Measurements from ENCODE around the gene RNF19B.

The RNF19B gene

DNA sequence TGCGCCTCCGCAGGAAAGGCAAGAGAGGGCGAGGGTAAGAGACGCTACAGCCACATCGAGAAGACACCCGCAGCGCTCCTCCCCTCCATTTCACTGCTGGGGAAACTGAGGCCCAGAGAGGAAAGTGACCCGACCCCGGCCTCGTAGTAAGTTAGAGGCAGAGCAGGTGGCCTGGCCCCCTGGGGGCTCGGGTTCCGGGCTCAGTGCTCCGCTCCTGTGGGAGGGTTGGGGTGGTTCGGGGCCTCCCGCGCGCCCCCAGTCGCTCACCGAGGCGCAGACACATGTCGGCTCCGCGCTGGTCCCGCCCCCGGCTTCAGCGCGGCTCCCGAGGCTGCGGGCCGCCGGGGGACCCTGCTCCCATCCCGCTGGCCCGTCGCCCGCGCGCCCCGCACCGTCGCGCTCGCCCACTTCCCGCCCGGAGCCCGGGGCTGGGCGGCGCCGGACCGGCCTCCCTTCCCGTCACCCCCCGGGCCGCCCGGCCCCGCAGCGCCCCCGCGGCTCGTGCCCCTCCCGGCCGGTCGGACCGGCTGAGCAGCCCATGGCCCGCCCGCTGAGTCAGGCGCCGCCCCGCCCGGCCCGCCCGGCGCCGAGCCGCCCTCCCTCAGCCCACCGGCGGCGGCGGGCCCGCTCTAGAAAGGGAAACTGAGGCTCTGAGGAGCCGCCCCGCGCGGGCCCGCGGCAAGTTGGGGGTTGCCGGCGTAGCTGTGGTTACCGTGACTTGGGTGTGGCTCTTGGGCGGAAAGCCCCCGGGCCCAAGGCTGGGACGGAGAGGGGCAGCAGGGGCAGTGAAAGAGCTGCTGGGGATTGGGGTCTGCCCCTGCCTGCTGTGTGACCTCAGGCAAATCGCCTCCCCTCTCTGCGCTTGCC, 63.4 kb downstream of the RNF19B start, which contains the start of gene TMEM54:
TSS of gene TMEM54 (minus strand) at position 434 of the 867 bp plus-strand sequence. CDS start at position 283, 151 bp downstream.
- DNase-seq, result no peak

DNA sequence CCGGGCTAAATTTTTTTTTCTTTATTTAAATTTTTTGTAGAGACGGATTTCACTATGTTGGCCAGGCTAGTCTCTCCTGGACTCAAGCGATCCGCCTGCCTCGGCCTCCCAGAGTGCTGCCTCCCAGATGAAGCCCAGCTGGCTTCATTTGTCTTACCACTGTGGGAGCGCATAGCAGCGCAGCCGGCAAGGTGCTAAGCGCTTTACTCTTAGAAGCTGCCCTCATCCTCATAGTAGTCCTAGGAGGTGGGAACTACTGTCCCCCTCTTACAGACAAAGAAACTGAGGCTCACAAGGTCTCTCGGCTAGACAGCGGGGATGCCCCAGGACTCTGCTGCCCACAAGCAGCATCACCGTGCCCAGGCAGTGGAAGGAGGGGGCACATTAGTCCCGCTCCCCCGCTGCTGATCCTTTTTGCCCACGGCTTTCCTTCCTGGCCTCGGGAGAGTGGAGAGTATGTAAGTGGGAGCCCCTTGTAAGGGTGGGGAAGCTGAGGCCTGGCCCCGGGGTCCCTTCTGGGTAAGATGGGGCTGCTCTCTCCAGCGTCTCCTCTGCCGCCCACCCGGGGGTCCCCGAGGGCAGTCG, 64.1 kb downstream of the RNF19B start:
- DNase-seq, result no peak

DNA sequence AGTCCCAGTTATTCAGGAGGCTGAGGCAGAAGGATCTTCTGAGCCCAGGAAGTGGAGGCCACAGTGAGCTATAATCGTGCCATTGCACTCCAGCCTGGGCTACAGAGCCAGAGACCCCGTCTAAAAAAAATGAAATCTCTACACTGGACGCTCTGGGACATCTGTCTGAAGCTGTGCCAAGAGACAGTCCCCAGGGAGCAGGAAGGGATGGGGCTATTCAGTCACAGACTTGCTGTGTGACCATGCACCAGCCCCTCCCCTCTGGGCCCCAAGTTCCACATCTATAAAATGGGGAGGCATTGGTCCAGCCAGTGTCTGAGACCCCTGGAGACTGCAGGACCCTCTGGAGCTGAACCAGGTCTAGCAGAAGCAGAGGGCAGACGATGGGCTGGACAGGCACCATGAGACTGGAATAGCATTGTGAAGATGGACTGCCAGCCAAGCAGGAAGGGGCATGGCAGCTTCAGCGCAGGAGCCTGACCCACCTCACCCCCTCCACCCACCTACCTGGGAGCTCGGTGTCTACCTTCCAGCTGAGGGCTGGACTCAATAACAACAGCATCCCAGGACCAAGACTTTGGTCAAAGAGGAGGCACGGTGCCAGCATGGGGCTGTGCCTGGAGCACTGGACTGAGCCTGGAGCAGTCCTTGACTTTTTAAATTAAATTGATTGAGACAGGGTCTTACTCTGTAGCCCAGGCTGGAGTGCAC, 64.9 kb downstream of the RNF19B start:
- DNase-seq, result no peak

- DNase-seq, result no peak
Measured at GRCh38 chr1:32898958-32899357, 65.7 kb downstream of the RNF19B start.

DNA sequence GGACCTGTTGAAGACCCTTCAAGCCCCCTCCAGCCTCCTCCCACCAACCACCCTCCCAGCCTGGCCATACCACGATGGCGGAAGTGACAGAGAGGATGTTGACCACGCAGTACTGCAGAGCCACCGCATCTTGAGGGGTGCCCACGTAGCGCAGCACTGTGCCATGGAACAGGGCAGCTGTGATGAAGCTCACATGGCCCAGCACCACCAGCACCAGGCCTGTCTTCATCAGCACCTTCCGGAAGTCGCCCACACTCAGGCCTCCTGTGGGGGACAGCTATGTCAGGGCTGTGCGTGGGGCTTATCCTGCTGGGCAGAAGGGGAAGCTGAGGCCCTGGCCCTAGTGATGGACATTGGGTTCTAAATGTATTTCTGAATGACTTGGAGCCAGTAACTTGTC, 66.6 kb downstream of the RNF19B start:
- DNase-seq, result no peak

GRCh38 chr1:32897082-32898049, 67.2 kb downstream of the RNF19B start:
- no peak for DNase-seq

DNA sequence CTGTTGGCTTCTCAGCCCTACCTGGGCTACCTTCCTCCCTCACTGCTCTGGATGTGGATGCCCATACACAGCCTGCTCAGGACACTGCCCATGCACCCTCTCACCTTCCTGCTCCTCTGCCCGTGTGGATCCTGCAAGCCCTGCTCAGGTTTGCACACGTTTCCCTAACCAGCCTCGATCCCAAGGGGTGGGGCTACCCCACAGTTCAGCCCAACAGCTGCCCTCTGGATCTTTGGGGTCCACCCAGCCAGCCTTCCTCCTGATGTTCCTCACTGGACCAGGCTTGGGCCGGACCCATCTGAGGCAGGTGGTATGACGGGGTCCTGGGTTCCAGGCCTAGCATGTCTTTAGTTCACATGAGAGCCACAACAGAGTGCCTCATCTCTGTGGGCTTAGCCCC, 68.2 kb downstream of the RNF19B start:
- DNase-seq, result no peak

DNA sequence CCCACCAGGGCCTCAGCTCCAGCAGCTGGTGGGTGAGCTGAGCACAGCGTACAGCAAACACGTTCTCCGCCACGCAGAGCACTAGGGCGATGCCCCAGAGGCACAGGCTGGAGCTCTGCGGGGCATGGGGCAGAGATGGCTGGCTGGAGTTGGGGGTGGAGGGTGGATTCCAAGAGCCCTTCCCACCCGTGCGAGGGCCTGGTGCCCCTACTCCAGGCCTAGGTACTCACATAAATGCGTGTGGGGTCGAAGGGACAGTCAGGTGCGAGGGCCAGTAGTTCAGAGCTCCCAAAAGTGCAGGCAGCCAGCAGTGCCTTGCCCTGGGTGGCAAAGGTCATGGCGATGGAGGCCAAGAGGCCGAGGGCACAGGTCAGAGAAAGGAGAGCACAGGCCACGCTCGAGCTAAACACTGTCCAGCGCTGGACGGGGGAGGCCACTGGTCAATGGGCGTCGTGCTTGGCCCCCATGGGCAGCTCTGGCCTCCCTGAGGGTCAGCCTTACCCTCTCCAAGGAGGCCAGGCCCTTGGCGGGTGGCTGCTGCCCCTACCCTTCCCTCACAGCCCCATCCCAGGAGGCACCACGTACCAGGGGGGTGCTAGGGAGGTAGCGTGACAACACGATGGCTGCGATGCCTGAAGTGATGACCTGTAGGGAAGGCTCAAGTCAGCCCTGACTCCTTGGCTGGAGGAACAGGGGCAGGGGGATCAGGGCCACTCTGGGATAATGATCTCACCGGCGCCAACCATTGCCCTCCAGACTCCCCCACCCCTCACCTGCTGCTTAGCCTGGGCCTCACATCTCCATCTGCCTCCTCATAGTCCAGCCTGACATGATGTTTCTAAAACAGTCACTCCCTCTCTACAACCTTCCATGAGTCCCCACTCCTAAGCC, 69.0 kb downstream of the RNF19B start:
- DNase-seq, result no peak

DNA sequence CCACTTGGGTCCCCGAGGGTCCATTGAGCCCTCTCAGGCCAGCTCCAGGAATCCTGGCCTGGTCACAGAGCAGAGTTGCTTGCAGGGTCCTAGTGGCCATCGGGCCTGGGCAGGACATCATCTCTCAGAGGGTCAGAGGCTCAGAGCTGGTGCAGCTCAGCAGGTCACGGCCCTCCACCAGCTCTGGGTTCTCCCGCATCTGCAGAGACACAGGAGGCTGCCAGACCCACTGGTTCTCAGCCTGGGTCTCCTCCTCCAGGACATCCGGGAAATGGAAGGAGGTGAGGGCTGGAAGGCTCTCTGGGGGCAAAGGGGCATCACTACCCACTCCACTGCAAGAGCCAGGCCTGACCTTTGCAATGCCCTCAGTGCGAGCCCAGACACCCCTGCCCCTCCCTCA, 69.9 kb downstream of the RNF19B start:
- no peak for DNase-seq

- DNase-seq, result no peak
Measured at GRCh38 chr1:32894019-32894600, 70.5 kb downstream of the RNF19B start.

DNA sequence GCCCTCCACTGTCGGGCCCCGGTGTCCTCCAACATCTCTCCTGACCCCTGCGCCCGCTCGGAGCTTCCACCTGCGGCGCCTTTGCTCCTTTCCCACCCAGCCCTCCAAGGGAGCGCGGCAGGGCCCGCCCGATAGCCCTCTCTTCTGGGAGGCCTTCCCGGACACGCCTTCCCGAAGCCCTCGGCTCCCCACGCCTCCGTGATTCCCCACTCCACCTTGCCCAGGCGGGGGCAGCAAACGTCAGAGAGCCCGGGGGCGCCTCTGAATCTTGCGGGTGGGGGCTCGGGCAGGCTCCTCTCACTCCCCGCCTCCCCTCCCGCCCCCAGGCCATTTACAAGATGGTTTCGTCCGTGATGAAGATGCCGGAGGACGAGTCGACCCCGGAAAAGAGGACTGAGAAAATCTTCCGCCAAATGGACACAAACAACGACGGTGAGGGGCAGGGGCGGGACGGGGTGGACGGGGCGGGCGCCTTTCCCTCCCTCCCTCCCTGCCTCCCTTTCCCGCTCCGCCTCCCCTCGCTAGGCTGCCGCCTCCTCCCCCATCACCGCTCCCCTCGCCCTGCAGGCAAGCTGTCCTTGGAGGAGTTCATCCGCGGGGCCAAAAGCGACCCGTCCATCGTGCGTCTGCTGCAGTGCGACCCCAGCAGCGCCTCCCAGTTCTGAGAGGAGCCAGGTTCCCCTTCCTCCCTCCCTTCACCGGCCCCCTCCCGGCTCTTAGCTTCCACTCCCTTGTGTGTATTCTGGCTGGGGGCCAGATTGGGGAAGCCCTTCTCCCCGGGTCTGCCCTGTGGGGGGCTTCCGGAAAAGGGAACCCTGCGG, 71.2 kb downstream of the RNF19B start:
- peak in 1 of 2 experiments; percentile 19 for DNase-seq

- DNase-seq, result no peak
Measured at GRCh38 chr1:32892368-32893197, 72.0 kb downstream of the RNF19B start.

DNA sequence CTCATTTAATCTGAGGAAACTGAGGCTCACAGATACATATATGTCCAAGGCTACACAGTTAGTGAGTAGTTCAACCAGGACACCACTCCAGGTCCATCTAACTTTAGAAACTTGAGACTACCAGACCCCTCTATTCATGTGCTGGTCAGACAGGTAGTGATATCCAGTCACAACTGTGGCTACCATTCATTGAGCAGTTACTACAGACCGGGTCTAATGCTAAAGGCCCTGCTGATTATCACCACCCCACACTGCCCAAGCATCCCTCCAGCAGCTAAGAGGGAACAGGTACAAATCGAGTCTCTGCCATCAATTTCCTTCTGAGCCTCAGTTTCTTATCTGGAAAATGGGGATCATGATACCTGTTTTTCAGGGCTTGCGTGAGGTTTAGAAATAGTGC, 73.0 kb downstream of the RNF19B start:
- DNase-seq, result no peak

DNA sequence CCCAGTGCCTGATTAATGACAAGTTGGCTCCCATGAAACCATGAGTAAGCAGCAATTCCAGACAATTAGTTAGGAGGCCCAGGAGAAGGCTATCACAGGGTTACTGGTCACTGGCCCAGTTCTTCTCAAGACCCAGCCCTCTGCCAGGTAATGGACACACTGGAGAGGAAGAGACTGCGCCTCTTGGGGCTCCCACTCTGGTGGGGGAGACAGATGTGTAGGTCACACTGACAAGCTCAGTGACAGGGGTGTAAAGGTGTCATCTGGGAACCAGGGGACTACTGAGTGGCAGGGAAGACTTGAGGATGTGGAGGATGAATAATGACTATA, 73.4 kb downstream of the RNF19B start:
- no peak for DNase-seq

DNA sequence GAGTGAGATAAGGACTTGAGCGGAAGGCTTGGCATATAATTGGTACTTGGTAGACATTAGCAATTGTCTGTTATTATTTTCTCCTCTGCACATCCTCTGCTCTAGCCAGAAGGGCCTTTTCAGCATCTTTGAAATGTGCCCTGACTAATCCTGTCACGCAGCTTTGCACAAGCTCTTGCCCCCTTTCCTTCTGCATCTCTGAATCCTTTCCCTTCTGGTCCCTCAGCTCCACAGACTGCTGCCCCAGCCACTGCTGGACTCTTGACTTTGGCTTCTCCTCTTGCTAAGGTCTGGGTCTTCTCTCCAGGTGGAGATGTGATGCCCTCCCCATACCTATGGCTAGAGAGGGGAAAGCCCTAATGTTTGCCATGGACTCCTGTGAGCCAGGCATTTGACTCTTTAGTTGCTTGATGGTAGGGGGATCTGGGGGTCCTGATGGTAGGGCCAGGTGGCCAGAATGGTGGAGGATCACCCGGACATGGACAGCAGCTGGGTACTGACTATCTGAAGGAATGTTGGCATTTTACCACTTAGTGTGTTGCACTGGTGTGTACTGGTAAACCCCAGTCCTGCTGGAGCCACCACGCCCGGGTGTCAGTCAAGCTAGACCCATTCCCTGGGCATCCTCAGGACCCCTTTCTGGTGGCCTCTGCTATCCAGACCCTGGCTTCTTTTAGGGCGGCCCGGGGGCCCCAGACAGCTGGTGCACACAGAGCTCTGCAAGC, 73.9 kb downstream of the RNF19B start:
- DNase-seq, result no peak

- DNase-seq, result no peak
Measured at GRCh38 chr1:32889731-32890278, 74.8 kb downstream of the RNF19B start.

DNA sequence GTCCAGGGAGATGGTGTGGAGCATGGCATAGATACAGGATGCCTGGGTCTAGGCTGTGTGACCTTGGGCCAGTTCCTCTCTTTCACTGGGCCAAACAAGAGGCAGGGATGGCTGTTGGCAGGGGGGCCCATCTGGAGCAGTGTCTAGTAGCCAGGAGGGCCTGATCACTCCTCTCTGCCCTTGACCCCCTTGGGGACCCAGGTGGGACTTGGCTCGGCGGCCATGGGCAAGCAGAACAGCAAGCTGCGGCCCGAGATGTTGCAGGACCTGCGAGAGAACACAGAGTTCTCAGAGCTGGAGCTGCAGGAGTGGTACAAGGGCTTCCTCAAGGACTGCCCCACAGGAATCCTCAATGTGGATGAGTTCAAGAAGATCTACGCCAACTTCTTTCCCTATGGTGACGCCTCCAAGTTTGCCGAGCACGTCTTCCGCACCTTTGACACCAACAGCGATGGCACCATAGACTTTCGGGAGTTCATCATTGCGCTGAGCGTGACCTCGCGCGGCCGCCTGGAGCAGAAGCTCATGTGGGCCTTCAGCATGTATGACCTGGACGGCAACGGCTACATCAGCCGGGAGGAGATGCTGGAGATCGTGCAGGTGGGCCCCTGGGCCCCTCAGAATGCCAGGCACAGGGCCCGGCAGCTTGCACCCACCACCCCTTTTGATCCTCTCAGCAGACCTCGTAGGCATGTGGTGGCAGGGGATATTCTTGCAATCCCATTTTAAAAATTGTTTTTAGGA, 75.8 kb downstream of the RNF19B start:
- no peak for DNase-seq

- no peak for DNase-seq
Measured at GRCh38 chr1:32888134-32888533, 76.5 kb downstream of the RNF19B start.

Data from activated CD4-positive, alpha-beta T cell treated with anti-CD3 and anti-CD28 coated beads, Interleukin-2, amount 50 U/mL, for 4 hours (primary cell).